Measurements from ENCODE around the gene TPCN1. TPM values are rescaled to one million over a fixed set of nuclear protein-coding genes. Genes with fewer than 3 reads are reported as not detected.
"Not testable (repeated sequence)": the region's sequence is repeated elsewhere in the genome, so short reads cannot be mapped to it uniquely, and the experiment has no call there.

Gene TPCN1
- total RNA-seq, 1 donor from 2014 or later, result 9.1 TPM

GRCh38 chr12:113196990-113197389 is 24.3 kb upstream of the TPCN1 start:
- peak; percentile 71 for DNase-seq (ENCODE audit: low spot score)

GRCh38 chr12:113197518-113198077 is 23.7 kb upstream of the TPCN1 start:
- no peak for DNase-seq (ENCODE audit: low spot score)

- DNase-seq (ENCODE audit: low spot score), result no peak
These were observed 23.0 kb upstream of the TPCN1 start for GRCh38 chr12:113198296-113198695.

- no peak for DNase-seq (ENCODE audit: low spot score)
These were observed 21.1 kb upstream of the TPCN1 start for GRCh38 chr12:113200021-113200797.

- no peak for DNase-seq (ENCODE audit: low spot score)
These were observed 19.8 kb upstream of the TPCN1 start for GRCh38 chr12:113201187-113202177.

GRCh38 chr12:113202300-113203075 is 18.8 kb upstream of the TPCN1 start:
- no peak for DNase-seq (ENCODE audit: low spot score)

- DNase-seq (ENCODE audit: low spot score), result no peak
These were observed 17.2 kb upstream of the TPCN1 start for GRCh38 chr12:113203852-113204760.

- no peak for DNase-seq (ENCODE audit: low spot score)
These were observed 16.5 kb upstream of the TPCN1 start for GRCh38 chr12:113204804-113205203.

GRCh38 chr12:113206802-113207201 is 14.5 kb upstream of the TPCN1 start:
- DNase-seq (ENCODE audit: low spot score), result not testable (repeated sequence)

GRCh38 chr12:113207613-113208040 is 13.6 kb upstream of the TPCN1 start:
- DNase-seq (ENCODE audit: low spot score), result no peak

- DNase-seq (ENCODE audit: low spot score), result peak; percentile 37
These were observed 13.0 kb upstream of the TPCN1 start for GRCh38 chr12:113208041-113208934.

GRCh38 chr12:113211160-113211559 is 10.1 kb upstream of the TPCN1 start:
- DNase-seq (ENCODE audit: low spot score), result no peak

GRCh38 chr12:113214895-113215400 is 6.3 kb upstream of the TPCN1 start:
- DNase-seq (ENCODE audit: low spot score), result peak; percentile 54

GRCh38 chr12:113216027-113216426 is 5.2 kb upstream of the TPCN1 start:
- no peak for DNase-seq (ENCODE audit: low spot score)

GRCh38 chr12:113220593-113221180 is 577 bp upstream of the TPCN1 start:
- DNase-seq (ENCODE audit: low spot score), result no peak

- no peak for DNase-seq (ENCODE audit: low spot score)
These were observed 899 bp downstream of the TPCN1 start for GRCh38 chr12:113221997-113222729.

GRCh38 chr12:113222730-113223531 is 1.7 kb downstream of the TPCN1 start:
- peak; percentile 93 for DNase-seq (ENCODE audit: low spot score)

Measured in umbilical cord (tissue), 2 donors.